Astrocyte of the spinal cord (primary cell): ENCODE data around the gene RGS1.

ENCODE experiments used
- DNase-seq: peaks from one replicate; pipeline ENCODE4 v3.0.0; 2011; ENCODE audit warnings: low read depth, low spot score
- H3K4me3 ChIP-seq: 2 replicates; pipeline ENCODE4 v1.5.1; 2011; ENCODE audit warnings: low read depth, mild to moderate bottlenecking, low read length, moderate library complexity
- in situ Hi-C: cut with HindIII; loops from 2 replicates; pipeline ENCODE4 v1.10.0; 2017; ENCODE audit warnings: low sequenced_read_pairs
- TF ChIP-seq, protein P1 (sequence below): IDR thresholded peaks from 2 replicates; pipeline ENCODE4 v1.5.1; 2012; ENCODE audit warnings: low read depth, mild to moderate bottlenecking, low read length, inconsistent platforms

The RGS1 gene

DNA sequence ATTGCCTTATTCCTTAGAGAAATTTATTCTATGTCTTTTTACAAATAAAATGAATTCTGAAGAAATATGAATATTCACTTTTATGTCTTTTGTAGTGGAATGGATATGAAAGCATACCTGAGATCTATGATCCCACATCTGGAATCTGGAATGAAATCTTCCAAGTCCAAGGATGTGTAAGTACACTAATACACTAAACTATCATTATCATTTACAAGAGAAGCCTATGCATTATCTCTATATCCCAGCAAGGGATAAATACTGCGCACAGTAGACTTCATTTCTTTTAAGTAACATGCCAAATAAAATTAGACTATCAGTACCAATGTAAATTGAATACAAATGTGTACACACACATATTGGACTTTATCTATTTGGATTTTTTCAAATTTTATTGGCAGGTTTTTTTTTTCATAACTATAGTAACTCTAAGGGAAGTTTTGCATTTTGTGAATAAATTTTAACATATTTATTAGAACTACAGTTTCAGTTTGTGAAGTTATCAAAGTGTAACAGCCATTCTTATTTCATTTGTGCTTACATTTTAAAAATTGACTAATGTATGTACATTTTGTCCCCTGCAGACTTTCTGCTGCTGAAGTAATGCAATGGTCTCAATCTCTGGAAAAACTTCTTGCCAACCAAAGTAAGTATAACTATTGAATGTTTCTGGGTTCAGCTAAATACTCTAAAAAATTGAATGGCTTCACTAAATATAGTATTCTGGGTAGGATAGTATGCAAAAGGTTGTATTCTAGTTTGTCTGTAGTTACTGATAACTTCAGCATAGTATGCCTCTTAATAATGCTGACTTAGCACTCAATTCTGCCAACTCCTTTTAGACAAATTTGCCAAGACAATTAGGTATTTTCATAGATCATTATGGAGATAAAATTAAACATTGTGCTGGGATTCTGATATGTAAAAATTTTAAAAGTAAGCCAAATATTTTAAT, 894 bp downstream of the RGS1 start:
- in situ Hi-C loops, result no loop called here
- TF ChIP-seq, protein P1, sequence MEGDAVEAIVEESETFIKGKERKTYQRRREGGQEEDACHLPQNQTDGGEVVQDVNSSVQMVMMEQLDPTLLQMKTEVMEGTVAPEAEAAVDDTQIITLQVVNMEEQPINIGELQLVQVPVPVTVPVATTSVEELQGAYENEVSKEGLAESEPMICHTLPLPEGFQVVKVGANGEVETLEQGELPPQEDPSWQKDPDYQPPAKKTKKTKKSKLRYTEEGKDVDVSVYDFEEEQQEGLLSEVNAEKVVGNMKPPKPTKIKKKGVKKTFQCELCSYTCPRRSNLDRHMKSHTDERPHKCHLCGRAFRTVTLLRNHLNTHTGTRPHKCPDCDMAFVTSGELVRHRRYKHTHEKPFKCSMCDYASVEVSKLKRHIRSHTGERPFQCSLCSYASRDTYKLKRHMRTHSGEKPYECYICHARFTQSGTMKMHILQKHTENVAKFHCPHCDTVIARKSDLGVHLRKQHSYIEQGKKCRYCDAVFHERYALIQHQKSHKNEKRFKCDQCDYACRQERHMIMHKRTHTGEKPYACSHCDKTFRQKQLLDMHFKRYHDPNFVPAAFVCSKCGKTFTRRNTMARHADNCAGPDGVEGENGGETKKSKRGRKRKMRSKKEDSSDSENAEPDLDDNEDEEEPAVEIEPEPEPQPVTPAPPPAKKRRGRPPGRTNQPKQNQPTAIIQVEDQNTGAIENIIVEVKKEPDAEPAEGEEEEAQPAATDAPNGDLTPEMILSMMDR, result no peak
- DNase-seq, result no peak
- no peak overlapping the region for H3K4me3 ChIP-seq

DNA sequence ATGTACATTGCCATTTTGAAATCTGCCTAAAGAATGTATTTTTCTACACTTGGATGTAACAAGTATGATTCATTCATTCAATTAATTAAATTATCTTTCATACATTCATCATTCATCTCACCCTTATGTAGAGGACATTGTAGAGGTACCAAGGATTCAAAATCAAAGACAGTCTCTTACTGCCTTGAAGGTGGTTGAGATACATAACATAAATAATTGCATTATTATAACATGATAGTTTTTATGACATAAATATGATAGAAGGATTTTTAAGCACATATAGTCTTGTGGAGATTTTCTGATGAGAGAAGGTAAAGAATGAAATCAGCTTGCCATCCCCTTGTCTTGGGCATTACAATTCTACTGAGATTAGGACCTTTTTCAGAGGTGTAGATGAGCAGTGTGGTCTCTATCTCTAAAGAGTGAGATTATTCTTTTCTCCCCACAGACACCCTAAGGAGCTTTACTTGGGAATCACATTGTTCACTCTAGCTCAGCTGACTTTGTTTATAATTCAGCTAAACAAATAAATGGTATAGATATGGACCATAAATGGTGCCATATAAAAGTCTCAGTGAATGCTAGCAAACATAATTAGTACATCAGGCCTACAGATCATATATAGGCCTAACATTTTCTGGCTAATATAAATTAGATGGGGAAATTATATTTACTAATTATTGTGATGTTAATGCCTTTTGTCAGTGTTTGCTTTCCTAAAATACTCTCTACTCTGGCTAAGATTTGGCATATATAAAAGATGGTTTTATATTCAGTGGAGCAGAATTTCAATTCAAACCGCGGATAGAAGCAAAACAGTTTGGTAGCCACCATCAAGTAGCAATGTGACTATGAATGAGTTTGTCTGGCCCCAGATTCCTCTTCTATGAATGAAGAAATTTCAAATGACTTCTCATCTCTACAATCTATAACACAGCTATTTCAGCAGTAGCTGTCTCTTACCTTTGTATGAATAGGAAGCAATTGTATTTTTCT, 1.9 kb downstream of the RGS1 start:
- in situ Hi-C loops, result no loop called here
- TF ChIP-seq, protein P1, result no peak
- DNase-seq, result no peak
- no peak overlapping the region for H3K4me3 ChIP-seq

DNA sequence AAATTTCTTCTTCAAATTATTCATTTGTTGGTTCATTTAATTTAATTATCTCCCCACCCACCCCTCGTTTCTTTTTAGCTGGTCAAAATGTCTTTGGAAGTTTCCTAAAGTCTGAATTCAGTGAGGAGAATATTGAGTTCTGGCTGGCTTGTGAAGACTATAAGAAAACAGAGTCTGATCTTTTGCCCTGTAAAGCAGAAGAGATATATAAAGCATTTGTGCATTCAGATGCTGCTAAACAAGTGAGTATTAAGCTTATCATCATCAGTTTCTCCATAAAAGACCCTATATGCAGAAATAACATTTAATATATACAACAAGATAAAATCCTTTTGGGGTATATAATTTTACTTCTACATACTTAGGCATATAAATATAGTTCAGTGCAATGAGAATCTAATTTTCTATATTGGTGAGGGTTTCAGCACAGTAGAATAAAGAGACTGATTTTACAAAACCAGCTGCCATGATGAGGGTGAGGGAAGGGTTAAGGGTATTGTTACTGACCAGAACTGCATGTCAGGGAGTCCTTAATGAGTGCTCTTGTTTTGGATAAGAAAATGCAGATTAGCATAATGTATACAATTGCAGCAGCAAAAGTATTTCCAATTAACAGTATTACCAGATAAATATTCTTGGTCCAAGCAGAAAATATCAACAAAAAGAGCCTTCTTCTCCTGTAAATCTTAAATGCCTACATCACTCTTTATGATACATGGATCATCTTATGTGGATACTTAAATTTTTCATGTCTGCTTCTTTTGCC, 2.8 kb downstream of the RGS1 start:
- TF ChIP-seq, protein P1, result no peak
- no peak for DNase-seq
- H3K4me3 ChIP-seq, result no peak overlapping the region
- in situ Hi-C loops, result no loop called here

DNA sequence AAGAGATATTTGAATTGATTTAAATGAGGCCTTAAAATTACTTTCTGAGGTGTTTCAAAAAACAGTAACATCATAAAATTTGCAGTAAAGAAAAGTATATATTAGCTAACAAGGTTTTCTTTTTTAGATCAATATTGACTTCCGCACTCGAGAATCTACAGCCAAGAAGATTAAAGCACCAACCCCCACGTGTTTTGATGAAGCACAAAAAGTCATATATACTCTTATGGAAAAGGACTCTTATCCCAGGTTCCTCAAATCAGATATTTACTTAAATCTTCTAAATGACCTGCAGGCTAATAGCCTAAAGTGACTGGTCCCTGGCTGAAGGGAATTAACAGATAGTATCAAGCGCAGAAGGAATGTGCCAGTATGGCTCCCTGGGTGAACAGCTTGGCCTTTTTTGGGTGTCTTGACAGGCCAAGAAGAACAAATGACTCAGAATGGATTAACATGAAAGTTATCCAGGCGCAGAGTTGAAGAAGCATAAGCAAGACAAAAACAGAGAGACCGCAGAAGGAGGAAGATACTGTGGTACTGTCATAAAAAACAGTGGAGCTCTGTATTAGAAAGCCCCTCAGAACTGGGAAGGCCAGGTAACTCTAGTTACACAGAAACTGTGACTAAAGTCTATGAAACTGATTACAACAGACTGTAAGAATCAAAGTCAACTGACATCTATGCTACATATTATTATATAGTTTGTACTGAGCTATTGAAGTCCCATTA, 3.6 kb downstream of the RGS1 start:
- H3K4me3 ChIP-seq, result no peak overlapping the region
- peak; percentile 53 for DNase-seq
- TF ChIP-seq, protein P1, result no peak
- in situ Hi-C loops, result no loop called here

DNA sequence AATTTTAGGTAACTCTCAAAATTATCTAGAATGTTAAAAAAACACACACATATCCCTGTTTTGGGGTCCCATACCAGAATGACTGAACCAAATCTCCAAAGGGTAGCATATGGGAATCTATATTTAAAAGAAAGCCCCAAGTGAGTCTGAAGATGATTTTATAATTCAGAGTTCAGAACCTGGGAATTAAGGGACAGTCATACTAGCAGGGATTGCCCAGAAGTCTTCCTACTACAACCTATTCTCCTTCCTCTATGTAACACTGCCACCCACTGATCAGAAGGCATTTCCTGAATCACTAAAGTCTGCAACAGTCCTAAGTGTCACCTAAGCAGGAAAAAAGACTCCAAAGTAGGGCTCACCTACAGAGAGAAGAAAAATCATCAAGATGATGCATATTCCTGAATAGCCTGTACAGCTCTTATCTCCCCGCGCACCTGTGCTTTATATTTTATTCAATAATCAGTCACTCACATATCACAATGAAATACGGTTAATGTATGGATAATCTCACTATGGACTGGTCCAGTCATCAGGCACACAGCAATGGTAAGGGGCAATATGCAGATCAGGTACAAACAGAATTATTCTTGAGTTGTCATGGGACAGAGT, 4.9 kb downstream of the RGS1 start:
- peak; percentile 75 for DNase-seq
- TF ChIP-seq, protein P1, result peak; percentile 69
- in situ Hi-C loops, result no loop called here
- H3K4me3 ChIP-seq, result no peak overlapping the region
